Fibroblast of lung (primary cell): ENCODE measurements around the gene CCL11. TPM values are rescaled to one million over a fixed set of nuclear protein-coding genes. Genes with fewer than 3 reads are reported as not detected.

Experiments
- DNase-seq, 2 donors: peaks; one replicate each; pipeline versions ENCODE4 v3.0.0 to v3.0.0-alpha.2; 2010; ENCODE audit warnings: low read depth in 2 of 2
- H2AFZ ChIP-seq: 2 replicates; pipeline ENCODE4 v1.5.1; 2012; ENCODE audit warnings: low read length, control low read depth, inconsistent platforms
- H3K27ac ChIP-seq: 2 replicates; pipeline ENCODE4 v1.5.1; 2011; ENCODE audit warnings: low read length, control low read depth; ENCODE audit not compliant: insufficient read depth
- H3K27me3 ChIP-seq: 2 replicates; pipeline ENCODE4 v1.5.1; 2011; ENCODE audit warnings: mild to moderate bottlenecking, low read length; ENCODE audit not compliant: control insufficient read depth, insufficient read depth
- H3K36me3 ChIP-seq: 2 replicates; pipeline ENCODE4 v1.5.1; 2011; ENCODE audit warnings: low read length; ENCODE audit not compliant: control insufficient read depth, insufficient read depth
- H3K4me1 ChIP-seq: 2 replicates; pipeline ENCODE4 v1.5.1; 2011; ENCODE audit warnings: low read length; ENCODE audit not compliant: control insufficient read depth, insufficient read depth; ENCODE audit errors: extremely low read depth
- H3K4me2 ChIP-seq: 2 replicates; pipeline ENCODE4 v1.5.1; 2011; ENCODE audit warnings: low read length, control low read depth; ENCODE audit not compliant: insufficient read depth; ENCODE audit errors: extremely low read depth
- H3K4me3 ChIP-seq, 4 experiments: fragments of 200-600 bp in 1 of 4; sonication (generic) in 1 of 4; replicated peaks in 1 of 4; 2 replicates each; pipeline ENCODE4 v1.5.1; 2011 to 2016; ENCODE audit warnings: low read length in 4 of 4, low read depth in 3 of 4, mild to moderate bottlenecking in 3 of 4, control low read depth in 2 of 4, inconsistent platforms in 1 of 4, mixed read lengths in 1 of 4; ENCODE audit not compliant: insufficient read depth in 1 of 4; ENCODE audit errors: control extremely low read depth in 1 of 4
- H3K79me2 ChIP-seq: 2 replicates; pipeline ENCODE4 v1.5.1; 2012; ENCODE audit warnings: mild to moderate bottlenecking, low read length, inconsistent platforms; ENCODE audit not compliant: control insufficient read depth, insufficient read depth
- H3K9ac ChIP-seq: 2 replicates; pipeline ENCODE4 v1.5.1; 2011; ENCODE audit warnings: mild to moderate bottlenecking, low read length, control low read depth; ENCODE audit not compliant: insufficient read depth
- H3K9me3 ChIP-seq: 2 replicates; pipeline ENCODE4 v1.5.1; 2012; ENCODE audit warnings: low read depth, low read length; ENCODE audit not compliant: control insufficient read depth, insufficient read depth
- H4K20me1 ChIP-seq: 2 replicates; pipeline ENCODE4 v1.5.1; 2011; ENCODE audit warnings: low read length; ENCODE audit not compliant: control insufficient read depth, insufficient read depth; ENCODE audit errors: extremely low read depth
- CTCF ChIP-seq, 2 donors: IDR thresholded peaks in 1 of 2; conservative IDR thresholded peaks in 1 of 2; 1 replicate in 1 of 2; 2 replicates in 1 of 2; pipeline ENCODE4 v1.5.1; 2011 to 2012; ENCODE audit warnings: low read length in 2 of 2, control low read depth in 1 of 2, inconsistent platforms in 1 of 2, low read depth in 1 of 2, mild to moderate bottlenecking in 1 of 2
- EZH2 ChIP-seq: IDR thresholded peaks from 2 replicates; pipeline ENCODE4 v1.5.1; 2012; ENCODE audit warnings: low read length, control low read depth, mild to moderate bottlenecking; ENCODE audit errors: missing control alignments
- polyA plus RNA-seq, 2 donors: library from polyadenylated mRNA; depleted of rRNA in 1 of 2; stranded (reverse) in 1 of 2; unstranded in 1 of 2; fragments of >200 nt; gene quantifications; 2 replicates each; pipeline ENCODE4 v1.2.1, GENCODE V29; 2011 to 2012; ENCODE audit warnings: missing spikeins in 1 of 2
- total RNA-seq: library from RNA; depleted of rRNA; stranded (reverse); fragments of >200 nt; gene quantifications from 2 replicates; pipeline ENCODE4 v1.2.1, GENCODE V29; 2014

Gene CCL11
- total and polyA plus RNA-seq, 2 donors (not counting 1 experiment from before 2014, with no cell fraction given) = 0.91 TPM; not detected in 1

- no peak for DNase-seq
- Histone ChIP-seq H3K4me1 (peaks cover 40% of the 10 kb centered on the region), H2AFZ (no peak overlapping the region)
Measured at GRCh38 chr17:34253139-34253525, 32.4 kb upstream of the CCL11 start.

GRCh38 chr17:34254146-34254545 lies 31.4 kb upstream of the CCL11 start:
- H3K4me1 ChIP-seq = peaks cover 38% of the 10 kb centered on the region
- no peaks in the 10 kb centered on the region for H3K9me3 ChIP-seq
- H3K79me2 ChIP-seq = no peaks in the 10 kb centered on the region
- H3K4me2 ChIP-seq = peak overlapping the region; percentile 96
- H2AFZ ChIP-seq = no peak overlapping the region
- peak; percentile 45 to 97 for DNase-seq
- no peaks in the 10 kb centered on the region for H3K27me3 ChIP-seq
- H3K36me3 ChIP-seq = no peaks in the 10 kb centered on the region
- peak overlapping the region in 1 of 4 experiments; percentile 66 for H3K4me3 ChIP-seq
- H3K9ac ChIP-seq = peak overlapping the region; percentile 32
- TF ChIP-seq CTCF (conservative IDR thresholded peaks at IDR 0.05 in 1 of 2, IDR thresholded peaks at IDR 0.05 in 1 of 2; ENCODE audit: low read depth in 1 of 2, low read length in 2 of 2) (no peak), EZH2 (no peak)
- no peaks in the 10 kb centered on the region for H4K20me1 ChIP-seq
- H3K27ac ChIP-seq = peak overlapping the region; percentile 65

More at GRCh38 chr17:34253139-34253525, 32.4 kb upstream of the CCL11 start:
- Histone ChIP-seq H3K9ac (no peak overlapping the region), H3K27me3 (no peaks in the 10 kb centered on the region), H3K9me3 (no peaks in the 10 kb centered on the region), H3K4me3 (no peak overlapping the region), H3K27ac (peak overlapping the region; percentile 65), H3K79me2 (no peaks in the 10 kb centered on the region), H4K20me1 (no peaks in the 10 kb centered on the region), H3K36me3 (no peaks in the 10 kb centered on the region), H3K4me2 (no peak overlapping the region)
- TF ChIP-seq EZH2 = no peak
- no peak for TF ChIP-seq CTCF (conservative IDR thresholded peaks at IDR 0.05 in 1 of 2, IDR thresholded peaks at IDR 0.05 in 1 of 2; ENCODE audit: low read depth in 1 of 2, low read length in 2 of 2)

- peak within 1 kb of the TSS; percentile 75 for H2AFZ ChIP-seq
- peak within 1 kb of the TSS; percentile 51 to 66 (median 55) for H3K4me3 ChIP-seq
- H3K79me2 ChIP-seq = no peaks in the 10 kb centered on the region
- H3K9me3 ChIP-seq = no peaks in the 10 kb centered on the region
- no peak for TF ChIP-seq EZH2
- no peak for TF ChIP-seq CTCF (conservative IDR thresholded peaks at IDR 0.05 in 1 of 2, IDR thresholded peaks at IDR 0.05 in 1 of 2; ENCODE audit: low read depth in 1 of 2, low read length in 2 of 2)
- DNase-seq = peak; percentile 66 to 90
- peak within 1 kb of the TSS; percentile 55 for H3K9ac ChIP-seq
- no peaks in the 10 kb centered on the region for H4K20me1 ChIP-seq
- peak within 1 kb of the TSS; percentile 65 for H3K27ac ChIP-seq
- no peaks in the 10 kb centered on the region for H3K27me3 ChIP-seq
- H3K4me2 ChIP-seq = peak within 1 kb of the TSS; percentile 96
- H3K36me3 ChIP-seq = no peaks in the 10 kb centered on the region
- peaks cover 34% of the 10 kb centered on the region for H3K4me1 ChIP-seq
Measured at GRCh38 chr17:34254651-34255380, 30.7 kb upstream of the CCL11 start, which contains the start of gene CCL2. TSS of gene CCL2 (plus strand) at chr17:34255285. CDS start at chr17:34255350, 65 bp downstream.
